GM12878 (cell line): ENCODE measurements around the gene PRSS8. TPM values are rescaled to one million over a fixed set of nuclear protein-coding genes. Genes with fewer than 3 reads are reported as not detected.

ENCODE experiments used
- BHLHE40 ChIP-seq, 2 experiments: fragments of 450-650 bp in 1 of 2; IDR thresholded peaks; 2 replicates each; pipeline ENCODE4 v1.6.1; 2011 to 2017; ENCODE audit warnings: low read depth in 2 of 2, borderline replicate concordance in 1 of 2, improper control_type of control experiment in 1 of 2, low read length in 1 of 2, mild to moderate bottlenecking in 1 of 2
- CBX3 ChIP-seq: fragments of 200-600 bp; sonication (generic); IDR thresholded peaks from 2 replicates; pipeline ENCODE4 v1.6.1; 2016; ENCODE audit warnings: low read depth, borderline replicate concordance
- CHD1 ChIP-seq: IDR thresholded peaks from 2 replicates; pipeline ENCODE4 v1.6.1; 2012; ENCODE audit warnings: low read depth, low read length, improper control_type of control experiment
- EGR1 ChIP-seq, 2 experiments: IDR thresholded peaks; 1 replicate in 1 of 2; 2 replicates in 1 of 2; pipeline ENCODE4 v1.6.1; 2011 to 2012; ENCODE audit warnings: low read depth in 2 of 2, low read length in 2 of 2, borderline replicate concordance in 1 of 2, mild to moderate bottlenecking in 1 of 2, moderate library complexity in 1 of 2
- KAT2A ChIP-seq: conservative IDR thresholded peaks from 2 replicates; pipeline ENCODE4 v1.6.1; 2011; ENCODE audit warnings: low read depth, low read length; ENCODE audit not compliant: control insufficient read depth
- MAX ChIP-seq: IDR thresholded peaks from 2 replicates; pipeline ENCODE4 v1.6.1; 2012; ENCODE audit warnings: low read depth, low read length, improper control_type of control experiment
- MTA3 ChIP-seq: IDR thresholded peaks from 2 replicates; pipeline ENCODE4 v1.6.1; 2012; ENCODE audit warnings: low read length, inconsistent platforms, borderline replicate concordance
- NR2C1 ChIP-seq: fragments of 450-650 bp; IDR thresholded peaks from 2 replicates; pipeline ENCODE4 v1.6.1; 2017; ENCODE audit warnings: antibody characterized with exemption, mild to moderate bottlenecking, moderate library complexity
- PKNOX1 ChIP-seq: fragments of 450-650 bp; IDR thresholded peaks from 2 replicates; pipeline ENCODE4 v1.6.1; 2016; ENCODE audit warnings: mild to moderate bottlenecking
- PML ChIP-seq: IDR thresholded peaks from 2 replicates; pipeline ENCODE4 v1.6.1; 2012; ENCODE audit warnings: low read length, inconsistent platforms
- PRDM15 ChIP-seq: fragments of 450-650 bp; formaldehyde crosslinking; IDR thresholded peaks from 2 replicates; pipeline ENCODE4 v1.4.0; 2020; ENCODE audit warnings: mild to moderate bottlenecking, moderate library complexity
- RAD21 ChIP-seq: IDR thresholded peaks from 2 replicates; pipeline ENCODE4 v1.6.1; 2011; ENCODE audit warnings: mild to moderate bottlenecking, low read depth, low read length, moderate library complexity; ENCODE audit not compliant: insufficient read depth
- RCOR1 ChIP-seq: conservative IDR thresholded peaks from 2 replicates; pipeline ENCODE4 v1.6.1; 2012; ENCODE audit warnings: low read depth, low read length, improper control_type of control experiment
- SMAD1 ChIP-seq: fragments of 450-650 bp; IDR thresholded peaks from 2 replicates; pipeline ENCODE4 v1.6.1; 2018; ENCODE audit warnings: mild to moderate bottlenecking, low read depth; ENCODE audit not compliant: partially characterized antibody
- STAT1 ChIP-seq: fragments of 450-650 bp; conservative IDR thresholded peaks from 2 replicates; pipeline ENCODE4 v1.6.1; 2014; ENCODE audit warnings: antibody characterized with exemption, mild to moderate bottlenecking
- TBL1XR1 ChIP-seq: IDR thresholded peaks from 2 replicates; pipeline ENCODE4 v1.6.1; 2012; ENCODE audit warnings: low read depth, low read length, improper control_type of control experiment
- YY1 ChIP-seq: IDR thresholded peaks from 2 replicates; pipeline ENCODE4 v1.6.1; 2011; ENCODE audit warnings: low read depth, mild to moderate bottlenecking, low read length
- ZNF687 ChIP-seq: fragments of 450-650 bp; IDR thresholded peaks from 2 replicates; pipeline ENCODE4 v1.6.1; 2017; ENCODE audit warnings: mild to moderate bottlenecking, moderate library complexity
- polyA plus RNA-seq, 11 experiments: library from polyadenylated mRNA; depleted of rRNA in 4 of 11; unstranded in 6 of 11; stranded (reverse) in 5 of 11; fragments of >200 nt; fragmentation: Nextera tagmentation in 4 of 11; fragmentation: Illumina TruSeq in 1 of 11; extraction: Ambion mirVana in 4 of 11; extraction: Trizol in 1 of 11; gene quantifications; 1 replicate in 1 of 11; 2 replicates in 10 of 11; pipeline versions ENCODE4 v1.2.1 to v1.2.3, GENCODE V29; 2011 to 2016; ENCODE audit warnings: inconsistent platforms in 2 of 11, missing spikeins in 2 of 11, low read depth in 1 of 11
- total RNA-seq, 4 experiments: library from RNA; depleted of rRNA in 3 of 4; stranded (reverse); fragments of >200 nt in 3 of 4; fragmentation: Illumina TruSeq in 1 of 4; extraction: Trizol in 1 of 4; gene quantifications; 2 replicates each; pipeline versions ENCODE4 v1.2.1 to v1.2.3, GENCODE V29; 2013 to 2021

PRSS8 gene
- total and polyA plus RNA-seq, 10 of the 15 experiments (the other 5 are each of a cell fraction or from before 2014, with no cell fraction given) = 0.33 to 0.58 TPM; not detected in 8

GRCh38 chr16:31142109-31143010 is 6.8 kb upstream of the PRSS8 start (continued):
- TF ChIP-seq ZNF687 = peak; percentile 88
- no peak for TF ChIP-seq PRDM15
- no peak for TF ChIP-seq TBL1XR1
- TF ChIP-seq PKNOX1 = no peak
- TF ChIP-seq SMAD1 = no peak
- TF ChIP-seq KAT2A = no peak
- 0 out of 2 replicates have a peak, but pooled peaks have one; percentile 54 for TF ChIP-seq RCOR1
- peak in 1 of 2 experiments; percentile 66; a peak in 1 of 3 replicates for TF ChIP-seq EGR1 (IDR thresholded peaks at IDR 0.05; ENCODE audit: borderline replicate concordance in 1 of 2, low read depth in 2 of 2, low read length in 2 of 2)
- no peak for TF ChIP-seq CHD1
- TF ChIP-seq RAD21 = peak; percentile 63
- TF ChIP-seq MAX = peak; percentile 82; the same call in 1 of the 2 replicates
- peak; percentile 87 to 95 for TF ChIP-seq BHLHE40 (IDR thresholded peaks at IDR 0.05; ENCODE audit: borderline replicate concordance in 1 of 2, low read depth in 2 of 2, low read length in 1 of 2)
- no peak for TF ChIP-seq PML
- TF ChIP-seq YY1 = peak; percentile 67
- no peak for TF ChIP-seq MTA3
- peak; percentile 39; the same call in 1 of the 2 replicates for TF ChIP-seq NR2C1
- no peak for TF ChIP-seq CBX3
- TF ChIP-seq STAT1 = peak; percentile 83; the same call in 1 of the 2 replicates
